ENCODE results near the gene SLK.

GRCh38 chr10:103951942-103952341 is 15.0 kb upstream of the SLK start:
- TF ChIP-seq, protein P1, sequence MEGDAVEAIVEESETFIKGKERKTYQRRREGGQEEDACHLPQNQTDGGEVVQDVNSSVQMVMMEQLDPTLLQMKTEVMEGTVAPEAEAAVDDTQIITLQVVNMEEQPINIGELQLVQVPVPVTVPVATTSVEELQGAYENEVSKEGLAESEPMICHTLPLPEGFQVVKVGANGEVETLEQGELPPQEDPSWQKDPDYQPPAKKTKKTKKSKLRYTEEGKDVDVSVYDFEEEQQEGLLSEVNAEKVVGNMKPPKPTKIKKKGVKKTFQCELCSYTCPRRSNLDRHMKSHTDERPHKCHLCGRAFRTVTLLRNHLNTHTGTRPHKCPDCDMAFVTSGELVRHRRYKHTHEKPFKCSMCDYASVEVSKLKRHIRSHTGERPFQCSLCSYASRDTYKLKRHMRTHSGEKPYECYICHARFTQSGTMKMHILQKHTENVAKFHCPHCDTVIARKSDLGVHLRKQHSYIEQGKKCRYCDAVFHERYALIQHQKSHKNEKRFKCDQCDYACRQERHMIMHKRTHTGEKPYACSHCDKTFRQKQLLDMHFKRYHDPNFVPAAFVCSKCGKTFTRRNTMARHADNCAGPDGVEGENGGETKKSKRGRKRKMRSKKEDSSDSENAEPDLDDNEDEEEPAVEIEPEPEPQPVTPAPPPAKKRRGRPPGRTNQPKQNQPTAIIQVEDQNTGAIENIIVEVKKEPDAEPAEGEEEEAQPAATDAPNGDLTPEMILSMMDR (IDR thresholded peaks at IDR 0.05) = no peak
- TF ChIP-seq POLR2A (IDR thresholded peaks at IDR 0.05) = no peak
